ENCODE results near the gene DAPL1. TPM values are rescaled to one million over a fixed set of nuclear protein-coding genes. Genes with fewer than 3 reads are reported as not detected.

DAPL1 gene
- total RNA-seq, 3 donors from 2014 or later (not counting 1 experiment from before 2014, with no cell fraction given): not detected

GRCh38 chr2:158747281-158747680 lies 47.8 kb upstream of the DAPL1 start:
- intact Hi-C loops (cut with micrococcal nuclease): no loop called here
- H3K9me3 Mint-ChIP-seq: no peaks in the 10 kb centered on the region
- DNase-seq (no peak), ATAC-seq (no peak)
- no peak for TF ChIP-seq CTCF (IDR thresholded peaks at IDR 0.05)
- no peaks in the 10 kb centered on the region for H3K36me3 ChIP-seq (ENCODE audit: control insufficient read depth, insufficient read depth, low read length)
- no peaks in the 10 kb centered on the region for H3K4me1 ChIP-seq (ENCODE audit: control insufficient read depth, insufficient read depth, low read length)
- H3K36me3 Mint-ChIP-seq: no peaks in the 10 kb centered on the region
- no peak overlapping the region for H3K4me3 Mint-ChIP-seq
- no peak overlapping the region for H3K27ac Mint-ChIP-seq
- H3K4me3 ChIP-seq (ENCODE audit: low read length): no peak overlapping the region
- H3K9me3 ChIP-seq (ENCODE audit: control insufficient read depth, insufficient read depth, low read length): no peaks in the 10 kb centered on the region
- WGBS (ENCODE audit: insufficient coverage): 88% methylated on average over 2 of the region's 2 CpGs
- H3K4me1 Mint-ChIP-seq: peaks cover 0 to 5% of the 10 kb centered on the region in 2 donors
- no peak overlapping the region for H3K27ac ChIP-seq (ENCODE audit: low read length)
- no peaks in the 10 kb centered on the region for H3K27me3 ChIP-seq (ENCODE audit: control insufficient read depth, insufficient read depth, low read length)
- peaks cover 16 to 50% of the 10 kb centered on the region in 2 donors for H3K27me3 Mint-ChIP-seq (ENCODE audit: low read depth in 2 of 2)

GRCh38 chr2:158748926-158749590 lies 46.1 kb upstream of the DAPL1 start:
- no peak overlapping the region for H3K27ac ChIP-seq (ENCODE audit: low read length)
- Mint-ChIP-seq H3K4me1 (peaks cover 0 to under 1% of the 10 kb centered on the region in 2 donors), H3K36me3 (no peaks in the 10 kb centered on the region), H3K27me3 (ENCODE audit: low read depth in 2 of 2) (peaks cover 14 to 47% of the 10 kb centered on the region in 2 donors), H3K27ac (no peak overlapping the region), H3K4me3 (no peak overlapping the region), H3K9me3 (no peaks in the 10 kb centered on the region)
- H3K4me3 ChIP-seq (ENCODE audit: low read length): no peak overlapping the region
- no peak for TF ChIP-seq CTCF (IDR thresholded peaks at IDR 0.05)
- H3K27me3 ChIP-seq (ENCODE audit: control insufficient read depth, insufficient read depth, low read length): no peaks in the 10 kb centered on the region
- ATAC-seq: no peak
- WGBS (ENCODE audit: insufficient coverage): 86% methylated on average over 1 of the region's 2 CpGs
- H3K4me1 ChIP-seq (ENCODE audit: control insufficient read depth, insufficient read depth, low read length): no peaks in the 10 kb centered on the region
- no peaks in the 10 kb centered on the region for H3K9me3 ChIP-seq (ENCODE audit: control insufficient read depth, insufficient read depth, low read length)
- intact Hi-C loops (cut with micrococcal nuclease): no loop called here
- no peaks in the 10 kb centered on the region for H3K36me3 ChIP-seq (ENCODE audit: control insufficient read depth, insufficient read depth, low read length)
- no peak for DNase-seq

GRCh38 chr2:158750458-158751125 lies 44.5 kb upstream of the DAPL1 start:
- WGBS (ENCODE audit: insufficient coverage): 84% methylated on average over 5 of the region's 5 CpGs
- Histone ChIP-seq H3K36me3 (ENCODE audit: control insufficient read depth, insufficient read depth, low read length) (no peaks in the 10 kb centered on the region), H3K4me3 (ENCODE audit: low read length) (no peak overlapping the region), H3K4me1 (ENCODE audit: control insufficient read depth, insufficient read depth, low read length) (no peaks in the 10 kb centered on the region), H3K9me3 (ENCODE audit: control insufficient read depth, insufficient read depth, low read length) (no peaks in the 10 kb centered on the region), H3K27ac (ENCODE audit: low read length) (no peak overlapping the region), H3K27me3 (ENCODE audit: control insufficient read depth, insufficient read depth, low read length) (no peaks in the 10 kb centered on the region)
- Mint-ChIP-seq H3K9me3 (no peaks in the 10 kb centered on the region), H3K27me3 (ENCODE audit: low read depth in 2 of 2) (peaks cover 14 to 41% of the 10 kb centered on the region in 2 donors), H3K4me3 (no peak overlapping the region), H3K27ac (no peak overlapping the region), H3K36me3 (no peaks in the 10 kb centered on the region), H3K4me1 (no peaks in the 10 kb centered on the region)
- DNase-seq (no peak), ATAC-seq (no peak)
- no peak for TF ChIP-seq CTCF (IDR thresholded peaks at IDR 0.05)
- intact Hi-C loops (cut with micrococcal nuclease): no loop called here
